OCI-LY7 (cell line): ENCODE data around the gene C12orf56.

ENCODE experiments used
- CTCF ChIP-seq: fragments of 200-600 bp; sonication (generic); conservative IDR thresholded peaks from 2 replicates; pipeline ENCODE4 v1.5.1; 2014; ENCODE audit warnings: mild to moderate bottlenecking, antibody characterized with exemption, low read length, moderate library complexity, mixed read lengths
- EZH2phosphoT487 ChIP-seq: fragments of 200-600 bp; sonication (generic); IDR thresholded peaks from 2 replicates; pipeline ENCODE4 v1.6.1; 2018; ENCODE audit warnings: low read depth, borderline replicate concordance, mild to moderate bottlenecking, mixed run types, antibody characterized with exemption, low read length, moderate library complexity, mixed read lengths

GRCh38 chr12:64332296-64332695 lies 58.3 kb downstream of the C12orf56 start:
- TF ChIP-seq CTCF (no peak), EZH2phosphoT487 (no peak)
